Mucosa of stomach (tissue), 1 donor: Measurements from ENCODE around the gene CTU1.

ENCODE experiments used
- H3K27me3 ChIP-seq: one replicate; pipeline ENCODE4 v1.7.0; 2013; ENCODE audit warnings: mild to moderate bottlenecking, low read length; ENCODE audit not compliant: control insufficient read depth, insufficient read depth
- H3K36me3 ChIP-seq: one replicate; pipeline ENCODE4 v1.7.0; 2013; ENCODE audit warnings: low read length; ENCODE audit not compliant: control insufficient read depth, insufficient read depth
- H3K4me1 ChIP-seq: one replicate; pipeline ENCODE4 v1.7.0; 2013; ENCODE audit warnings: mild to moderate bottlenecking, low read length; ENCODE audit not compliant: control insufficient read depth, insufficient read depth
- H3K4me3 ChIP-seq: one replicate; pipeline ENCODE4 v1.7.0; 2013; ENCODE audit warnings: low read length
- H3K9ac ChIP-seq: one replicate; pipeline ENCODE4 v1.7.0; 2013; ENCODE audit warnings: mild to moderate bottlenecking, low read length, moderate library complexity
- H3K9me3 ChIP-seq: one replicate; pipeline ENCODE4 v1.7.0; 2013; ENCODE audit warnings: mild to moderate bottlenecking, low read length, moderate library complexity; ENCODE audit not compliant: control insufficient read depth
- donor health status: Pancreatic carcinoma.

The CTU1 gene

DNA sequence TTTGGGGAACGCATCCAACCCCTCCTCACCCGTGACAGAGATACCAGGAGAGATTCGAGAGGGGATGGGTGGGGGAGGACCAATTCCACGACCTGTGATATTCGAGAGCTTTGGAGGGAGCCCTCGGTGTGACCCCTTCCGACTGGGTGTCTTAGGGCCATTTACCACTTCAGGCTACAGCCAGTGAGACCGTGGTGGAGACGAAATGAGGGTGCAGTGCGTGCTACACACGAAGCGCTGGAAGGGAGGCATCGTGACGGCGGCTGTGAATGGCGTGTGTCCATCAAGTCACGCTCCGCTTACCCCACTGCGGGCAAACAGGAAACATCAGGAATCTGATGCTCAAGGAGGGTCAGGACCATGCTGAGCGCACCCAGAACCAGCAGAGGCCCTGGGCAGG lies 10.4 kb downstream of the CTU1 start:
- Histone ChIP-seq H3K27me3 (no peaks in the 10 kb centered on the region), H3K4me1 (peaks cover 8% of the 10 kb centered on the region), H3K36me3 (no peaks in the 10 kb centered on the region), H3K9ac (no peak overlapping the region), H3K4me3 (no peak overlapping the region), H3K9me3 (no peaks in the 10 kb centered on the region)

DNA sequence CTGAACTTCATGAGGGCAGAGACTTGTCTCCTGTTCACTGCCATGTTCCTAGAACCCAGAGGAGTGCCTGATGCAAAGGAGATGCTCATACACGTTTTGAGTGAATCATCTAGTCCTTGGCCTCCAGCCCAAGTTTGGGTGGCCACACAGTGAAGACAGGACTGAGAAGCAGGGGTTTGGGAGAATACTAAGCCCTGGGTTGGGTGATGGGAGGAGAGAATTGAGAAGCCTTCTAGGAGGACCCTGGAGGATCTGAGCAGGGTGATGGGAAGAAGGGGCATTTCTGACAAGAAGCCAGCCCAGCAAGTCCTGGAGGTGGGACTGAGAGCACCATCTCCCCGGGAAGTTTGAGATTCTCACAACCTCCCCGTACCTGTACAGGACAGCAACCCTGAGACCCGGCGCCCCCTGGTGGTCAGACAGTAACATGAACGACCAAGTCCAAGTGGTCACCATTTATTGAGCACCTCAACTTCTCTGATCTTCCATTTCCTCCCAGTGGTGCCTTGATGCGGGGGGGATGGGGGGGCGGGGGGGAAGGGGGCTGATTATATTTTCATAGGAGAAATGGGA lies 11.0 kb downstream of the CTU1 start:
- Histone ChIP-seq H3K9me3 (no peaks in the 10 kb centered on the region), H3K27me3 (no peaks in the 10 kb centered on the region), H3K4me1 (peaks cover 8% of the 10 kb centered on the region), H3K4me3 (no peak overlapping the region), H3K36me3 (no peaks in the 10 kb centered on the region), H3K9ac (no peak overlapping the region)

DNA sequence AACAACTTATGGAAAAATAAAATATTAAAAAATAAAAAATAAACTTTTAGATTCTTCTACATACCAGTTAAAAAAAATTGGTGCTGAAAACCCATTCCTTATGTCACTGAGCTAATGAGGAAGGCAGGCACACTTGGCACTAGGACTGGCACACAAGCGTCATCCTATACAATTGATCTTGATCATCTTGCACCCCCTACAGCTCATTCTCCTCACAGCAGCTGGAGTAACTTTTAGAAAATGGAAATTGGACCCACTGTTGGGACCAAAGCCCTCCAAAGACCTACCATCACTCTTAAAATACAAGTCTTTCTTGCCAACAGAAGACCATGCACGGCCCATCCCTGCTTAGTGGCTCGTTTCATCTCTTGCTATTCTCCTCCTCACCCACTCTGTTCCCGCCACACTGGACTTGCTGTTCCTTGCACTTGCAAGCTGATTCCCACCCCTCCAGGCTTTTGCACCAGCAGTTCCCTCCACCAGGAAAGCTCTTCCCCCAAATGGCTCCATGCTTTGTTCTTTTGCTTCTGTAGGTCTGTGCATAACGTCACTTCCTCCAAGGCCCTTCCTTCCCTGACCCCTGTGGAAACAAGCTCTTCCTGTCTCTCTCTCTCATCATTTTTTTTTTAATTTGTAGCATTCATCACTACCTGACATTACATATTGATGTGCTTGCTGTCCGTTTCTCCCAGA lies 11.6 kb downstream of the CTU1 start:
- Histone ChIP-seq H3K27me3 (no peaks in the 10 kb centered on the region), H3K36me3 (no peaks in the 10 kb centered on the region), H3K9ac (no peak overlapping the region), H3K4me3 (no peak overlapping the region), H3K4me1 (peaks cover 8% of the 10 kb centered on the region), H3K9me3 (no peaks in the 10 kb centered on the region)

DNA sequence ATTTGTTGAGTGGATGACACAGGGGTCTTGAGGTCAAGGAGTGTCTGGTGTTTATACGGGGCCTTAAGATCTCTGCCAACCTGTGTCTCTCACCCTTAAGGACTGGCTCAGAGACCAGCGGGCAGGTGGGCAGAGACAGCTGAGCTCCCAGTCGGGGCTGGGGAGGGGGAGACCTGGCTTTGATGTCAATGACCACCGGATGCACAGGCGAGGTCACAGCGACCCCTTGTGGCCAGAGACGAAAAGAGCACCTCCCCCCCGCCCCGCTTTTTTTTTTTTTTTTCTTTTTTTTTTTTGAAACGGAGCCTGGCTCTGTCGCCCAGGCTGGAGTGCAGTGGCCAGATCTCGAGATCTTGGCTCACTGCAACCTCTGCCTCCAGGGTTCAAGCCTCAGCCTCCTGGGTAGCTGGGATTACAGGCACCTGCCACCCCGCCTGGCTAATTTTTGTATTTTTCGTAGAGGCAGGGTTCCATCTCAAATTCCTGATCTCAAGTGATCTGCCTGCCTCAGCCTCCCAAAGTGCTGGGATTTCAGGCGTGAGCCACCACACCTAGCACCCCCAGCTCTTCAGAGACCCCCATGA lies 13.4 kb downstream of the CTU1 start:
- H3K4me3 ChIP-seq, result no peak overlapping the region
- H3K36me3 ChIP-seq, result no peaks in the 10 kb centered on the region
- H3K9me3 ChIP-seq, result no peaks in the 10 kb centered on the region
- H3K9ac ChIP-seq, result no peak overlapping the region
- H3K27me3 ChIP-seq, result no peaks in the 10 kb centered on the region
- H3K4me1 ChIP-seq, result no peaks in the 10 kb centered on the region

DNA sequence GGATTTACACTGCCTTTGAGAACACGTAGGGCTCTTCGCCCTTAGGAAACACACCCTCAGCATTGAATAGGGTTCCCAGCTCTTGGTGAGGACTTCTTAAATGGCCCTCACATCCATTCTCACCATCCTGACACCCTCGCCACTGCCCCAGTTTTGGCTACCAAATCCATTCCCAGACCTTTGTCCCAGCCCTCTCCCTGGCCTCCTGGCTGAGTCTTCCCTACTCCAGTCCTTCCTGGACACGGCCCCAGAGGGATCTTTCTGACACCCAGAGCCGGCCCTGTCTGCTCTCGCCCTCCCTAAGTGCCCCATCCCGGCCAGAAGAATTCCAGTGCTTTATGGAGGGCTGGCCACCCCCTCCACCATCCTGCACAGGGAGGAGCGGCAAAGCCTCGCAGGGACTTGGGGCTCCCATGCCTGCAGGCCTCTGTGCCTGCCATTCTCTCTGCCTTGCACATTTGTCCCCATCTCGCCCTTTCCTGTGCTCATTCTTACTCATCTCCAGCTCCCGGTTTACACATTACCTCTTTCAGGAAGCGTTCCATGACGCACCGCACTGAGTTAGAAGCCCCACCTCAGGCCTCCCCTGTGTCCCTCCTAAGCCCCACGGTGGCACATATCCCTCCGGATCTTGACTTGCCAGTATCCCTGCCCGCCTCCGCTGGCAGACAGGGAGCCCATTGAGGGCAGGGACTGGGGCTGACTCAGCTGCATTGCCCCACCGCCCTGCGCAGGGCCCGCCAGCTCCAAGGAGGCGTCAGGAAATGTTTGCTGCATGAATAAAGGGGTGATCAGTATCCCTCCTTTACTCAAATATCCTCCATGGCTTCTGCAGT lies 14.5 kb downstream of the CTU1 start:
- H3K36me3 ChIP-seq, result no peaks in the 10 kb centered on the region
- no peak overlapping the region for H3K4me3 ChIP-seq
- H3K9me3 ChIP-seq, result no peaks in the 10 kb centered on the region
- no peaks in the 10 kb centered on the region for H3K4me1 ChIP-seq
- H3K9ac ChIP-seq, result no peak overlapping the region
- no peaks in the 10 kb centered on the region for H3K27me3 ChIP-seq

DNA sequence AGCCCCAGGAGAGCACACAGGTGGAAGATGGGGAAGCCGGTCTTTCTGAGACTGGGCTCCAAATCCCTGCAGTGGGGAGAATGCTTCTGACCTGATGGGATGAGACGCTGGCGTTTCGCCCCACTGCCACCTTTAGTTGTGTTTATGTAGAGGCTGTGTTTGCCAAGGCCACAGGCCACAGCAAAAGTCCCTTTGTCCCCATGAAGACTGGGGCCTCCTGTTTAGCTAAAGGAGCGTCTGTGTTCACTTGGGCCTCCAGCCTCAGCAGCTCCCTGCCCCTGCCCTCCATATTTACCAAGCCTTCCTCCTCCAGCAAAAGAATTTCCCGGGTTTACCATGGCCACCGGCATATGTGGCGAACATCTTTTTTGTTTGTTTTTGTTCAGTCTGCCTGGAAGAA lies 15.1 kb downstream of the CTU1 start:
- H3K36me3 ChIP-seq, result no peaks in the 10 kb centered on the region
- no peak overlapping the region for H3K4me3 ChIP-seq
- H3K9ac ChIP-seq, result no peak overlapping the region
- H3K9me3 ChIP-seq, result no peaks in the 10 kb centered on the region
- H3K4me1 ChIP-seq, result no peaks in the 10 kb centered on the region
- no peaks in the 10 kb centered on the region for H3K27me3 ChIP-seq

DNA sequence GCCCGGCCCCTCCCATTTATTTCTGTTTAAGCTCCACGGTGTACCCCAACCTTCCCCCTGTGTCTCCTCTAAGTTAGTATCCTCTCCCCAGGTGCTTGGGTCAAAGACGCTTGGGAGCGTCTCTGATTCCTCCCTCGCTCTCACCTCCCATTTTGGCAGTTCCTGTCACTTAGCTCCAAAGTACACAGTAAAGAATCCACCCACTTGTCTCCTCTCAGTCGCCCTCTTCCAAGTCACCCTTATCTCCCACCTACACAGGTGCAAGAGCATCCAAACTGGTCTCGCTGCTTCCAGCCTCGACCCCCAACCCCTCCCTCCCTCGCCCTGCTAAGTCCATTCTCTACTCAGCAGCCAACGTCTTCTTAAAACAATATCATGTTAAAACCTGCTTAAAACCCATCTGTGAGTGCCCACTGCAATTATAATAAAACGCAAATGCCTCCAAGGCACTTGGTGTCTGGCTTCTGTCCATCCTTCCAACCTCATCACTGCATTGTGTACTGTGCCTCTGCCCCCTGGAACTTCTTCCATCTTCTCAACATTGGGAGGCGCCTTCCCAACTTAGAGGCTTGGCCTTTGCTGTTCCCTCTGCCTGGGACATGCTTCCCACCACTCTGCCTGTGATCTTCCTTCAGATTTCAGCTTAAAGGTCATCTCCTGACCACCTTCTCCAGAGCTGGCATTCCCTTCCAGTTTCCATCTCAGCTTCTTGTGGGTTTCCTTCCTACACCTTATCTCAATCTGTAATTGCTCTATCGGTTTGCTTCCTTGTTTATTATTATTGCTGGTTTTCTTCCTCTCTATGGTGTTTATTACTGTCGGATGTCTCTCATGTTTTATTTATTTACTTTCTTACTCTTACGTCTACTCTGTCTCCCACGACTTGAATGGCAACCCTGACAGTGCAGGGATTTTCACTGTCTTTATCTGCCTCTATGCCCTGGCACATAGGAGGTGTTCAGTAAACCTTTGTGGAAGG lies 16.0 kb downstream of the CTU1 start:
- Histone ChIP-seq H3K9me3 (no peaks in the 10 kb centered on the region), H3K4me1 (no peaks in the 10 kb centered on the region), H3K36me3 (no peaks in the 10 kb centered on the region), H3K4me3 (no peak overlapping the region), H3K9ac (no peak overlapping the region), H3K27me3 (no peaks in the 10 kb centered on the region)

DNA sequence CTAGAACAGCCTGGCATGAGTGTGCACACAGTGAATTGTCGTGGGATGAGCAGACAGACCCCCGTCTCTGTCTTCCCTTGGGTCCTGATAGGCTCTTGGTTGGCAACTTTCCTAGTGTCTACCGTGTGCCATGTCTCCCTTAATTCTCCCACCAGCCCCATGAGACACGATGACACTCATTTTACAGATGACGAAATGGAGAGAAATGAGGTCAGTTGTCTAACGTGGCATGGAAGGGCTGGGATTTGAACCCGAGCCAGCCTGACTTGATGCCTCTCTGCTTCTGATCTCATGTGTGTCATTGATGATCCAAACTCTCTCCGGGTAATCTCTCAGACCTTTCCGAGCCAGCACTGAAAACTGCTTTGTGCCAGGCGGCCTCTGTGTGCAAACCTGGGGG lies 17.1 kb downstream of the CTU1 start:
- Histone ChIP-seq H3K36me3 (no peaks in the 10 kb centered on the region), H3K9me3 (no peaks in the 10 kb centered on the region), H3K27me3 (no peaks in the 10 kb centered on the region), H3K9ac (no peak overlapping the region), H3K4me1 (no peaks in the 10 kb centered on the region), H3K4me3 (no peak overlapping the region)

DNA sequence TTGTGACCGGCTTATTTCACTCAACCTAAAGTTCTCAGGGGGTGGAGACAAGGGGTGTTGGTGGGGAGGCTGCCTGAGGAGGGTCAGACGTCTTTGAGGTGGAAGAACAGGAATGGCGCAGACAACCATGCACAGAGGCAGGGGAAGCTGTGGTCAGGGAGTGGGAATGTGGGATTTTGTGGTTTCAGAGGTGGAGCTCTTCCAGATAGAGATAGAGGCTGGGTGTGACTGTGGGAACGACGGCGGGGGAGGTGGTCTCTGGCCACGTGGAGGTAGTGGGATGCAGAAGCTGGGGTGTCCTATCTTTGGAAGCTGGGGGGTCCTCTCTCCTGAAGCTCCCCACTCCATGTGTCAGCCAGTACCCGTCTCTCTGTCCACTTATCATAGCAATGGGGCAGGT lies 17.7 kb downstream of the CTU1 start:
- no peaks in the 10 kb centered on the region for H3K27me3 ChIP-seq
- H3K4me1 ChIP-seq, result no peaks in the 10 kb centered on the region
- H3K4me3 ChIP-seq, result no peak overlapping the region
- no peak overlapping the region for H3K9ac ChIP-seq
- H3K36me3 ChIP-seq, result no peaks in the 10 kb centered on the region
- H3K9me3 ChIP-seq, result no peaks in the 10 kb centered on the region

DNA sequence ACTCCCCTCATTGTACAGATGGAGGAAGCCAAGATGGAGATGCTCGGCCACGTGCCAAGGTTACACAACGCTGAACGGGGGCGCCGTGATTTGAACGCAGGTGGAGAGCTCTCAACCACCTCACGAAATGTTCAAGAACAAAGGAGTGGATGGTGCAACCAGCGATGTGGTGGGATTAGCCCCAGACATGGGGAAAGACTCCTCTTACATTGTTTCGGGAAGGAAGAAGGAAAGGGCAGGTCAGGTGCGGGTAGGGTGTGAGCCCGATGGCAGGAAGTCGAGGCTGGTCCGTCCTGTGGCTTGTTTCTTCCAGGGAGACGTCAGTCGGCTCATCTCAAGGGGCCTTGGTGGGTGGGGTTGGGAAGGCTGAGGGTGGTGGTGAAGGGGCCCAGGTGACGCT lies 18.4 kb downstream of the CTU1 start:
- Histone ChIP-seq H3K36me3 (no peaks in the 10 kb centered on the region), H3K9me3 (no peaks in the 10 kb centered on the region), H3K4me3 (no peak overlapping the region), H3K27me3 (no peaks in the 10 kb centered on the region), H3K9ac (no peak overlapping the region), H3K4me1 (no peaks in the 10 kb centered on the region)

DNA sequence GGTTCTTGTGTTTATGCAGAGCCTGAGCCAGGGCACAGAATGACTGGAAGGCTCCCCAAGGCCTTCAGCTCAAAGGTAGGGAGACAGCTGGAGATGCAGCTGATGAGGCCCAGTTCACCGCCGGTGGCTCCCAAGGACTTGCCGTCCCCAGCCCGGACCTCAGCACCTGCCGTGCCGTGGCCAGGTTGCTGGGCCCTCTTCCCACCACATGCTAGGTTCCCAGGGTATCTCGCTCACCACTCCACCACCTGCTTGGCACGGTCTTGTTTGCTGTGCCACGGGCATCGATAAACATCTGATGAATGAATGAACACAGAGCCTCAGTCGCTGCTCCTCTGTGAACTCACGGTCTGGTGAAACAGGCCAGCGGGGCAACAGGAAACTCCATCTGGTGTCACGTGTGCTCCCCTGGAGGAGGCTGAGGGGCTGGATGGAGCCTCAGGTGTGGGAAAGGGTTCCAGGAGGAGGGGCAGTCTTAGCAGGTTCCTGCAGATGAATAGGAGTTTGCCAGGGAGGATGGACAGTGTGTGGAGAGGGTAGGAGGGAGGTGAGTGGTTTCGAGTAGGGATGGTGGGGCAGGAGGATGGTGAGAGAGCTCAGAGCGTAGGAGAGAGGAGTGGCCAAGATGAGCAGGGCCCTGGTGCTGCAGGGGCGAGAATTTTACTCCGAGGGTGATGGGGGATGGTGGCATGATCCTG lies 21.9 kb downstream of the CTU1 start:
- Histone ChIP-seq H3K4me3 (no peak overlapping the region), H3K4me1 (no peaks in the 10 kb centered on the region), H3K27me3 (peaks cover 17% of the 10 kb centered on the region), H3K9ac (no peak overlapping the region), H3K36me3 (no peaks in the 10 kb centered on the region), H3K9me3 (no peaks in the 10 kb centered on the region)
